ENCODE measurements around the gene ADAMTS8.

Gene ADAMTS8

DNA sequence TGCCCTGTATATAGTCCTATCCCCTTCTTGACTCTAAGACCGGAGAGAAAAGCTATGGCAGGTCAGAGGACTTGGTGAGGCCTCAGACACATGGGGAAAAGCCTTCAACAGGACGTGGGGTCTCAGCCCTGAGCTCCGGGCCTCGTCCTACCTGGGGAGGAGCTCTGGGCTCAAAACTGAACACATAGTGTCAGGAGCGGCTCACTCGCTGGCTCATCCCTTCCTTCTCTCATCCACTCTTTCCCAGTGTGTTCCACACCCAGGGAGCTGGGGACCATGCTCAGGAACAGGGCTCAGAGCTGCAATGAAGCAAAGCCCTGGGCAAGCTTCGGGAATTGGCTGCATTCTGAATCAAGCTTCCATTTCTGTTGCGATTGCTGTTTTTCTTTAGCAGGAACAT, 34.5 kb upstream of the ADAMTS8 start:
- no peaks in the 10 kb centered on the region for H3K36me3 ChIP-seq
- no peak overlapping the region for H3K4me2 ChIP-seq
- H4K20me1 ChIP-seq: no peaks in the 10 kb centered on the region
- H3K9me3 ChIP-seq (replicated peaks in 1 of 11): no peaks in the 10 kb centered on the region
- peaks cover 8 to 20% (median 14%) of the 10 kb centered on the region in 10 experiments for H3K4me1 ChIP-seq
- H3K27me3 ChIP-seq: no peaks in the 10 kb centered on the region
- TF ChIP-seq Cebpa-rat (IDR thresholded peaks at IDR 0.05): no peak
- no peak overlapping the region for H3K27ac ChIP-seq
- no peak overlapping the region for H3K4me3 ChIP-seq
- H3K9ac ChIP-seq: no peak overlapping the region

DNA sequence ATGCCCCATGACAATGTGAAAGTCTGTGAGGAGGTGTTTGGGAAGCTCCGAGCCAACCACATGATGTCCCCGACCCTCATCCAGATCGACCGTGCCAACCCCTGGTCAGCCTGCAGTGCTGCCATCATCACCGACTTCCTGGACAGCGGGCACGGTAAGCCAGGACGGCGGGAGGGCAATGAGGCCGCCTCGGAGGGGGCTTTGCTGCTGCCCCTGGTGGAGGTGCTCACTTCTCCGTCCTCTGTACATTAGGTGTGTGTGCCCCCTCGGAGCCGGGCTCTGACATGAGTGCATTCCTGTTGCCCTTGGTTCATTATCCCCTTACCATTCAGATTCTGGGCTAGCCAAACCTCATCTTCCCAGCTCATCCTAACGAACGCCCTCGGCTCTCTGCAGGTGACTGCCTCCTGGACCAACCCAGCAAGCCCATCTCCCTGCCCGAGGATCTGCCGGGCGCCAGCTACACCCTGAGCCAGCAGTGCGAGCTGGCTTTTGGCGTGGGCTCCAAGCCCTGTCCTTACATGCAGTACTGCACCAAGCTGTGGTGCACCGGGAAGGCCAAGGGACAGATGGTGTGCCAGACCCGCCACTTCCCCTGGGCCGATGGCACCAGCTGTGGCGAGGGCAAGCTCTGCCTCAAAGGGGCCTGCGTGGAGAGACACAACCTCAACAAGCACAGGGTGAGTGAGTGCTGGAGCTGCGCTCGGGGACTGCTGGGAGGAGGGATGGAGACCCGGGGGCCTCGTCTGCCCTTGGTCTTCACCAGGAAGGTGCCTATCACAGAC, 33.9 kb upstream of the ADAMTS8 start:
- no peak overlapping the region for H3K9ac ChIP-seq

DNA sequence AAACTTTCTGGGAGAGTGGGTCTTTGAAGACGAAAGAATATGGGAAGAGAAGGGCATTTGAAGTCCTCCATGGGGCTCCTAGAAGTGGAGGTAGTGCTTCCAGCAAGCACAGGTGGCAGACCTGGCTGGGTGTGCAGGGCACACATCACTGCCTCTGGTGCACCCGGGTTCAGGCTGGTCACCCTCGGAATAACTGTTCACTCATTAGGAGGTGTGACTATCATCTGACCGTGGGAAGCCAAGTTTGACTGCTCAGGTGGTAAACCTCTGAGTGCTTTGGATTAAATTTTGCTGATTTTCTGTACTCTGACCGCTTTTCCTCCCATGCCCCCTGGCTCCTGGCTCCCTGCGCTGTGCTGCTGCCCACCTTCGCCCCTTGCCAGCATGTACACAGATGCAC, 31.1 kb upstream of the ADAMTS8 start:
- TF ChIP-seq Cebpa-rat (IDR thresholded peaks at IDR 0.05): no peak
- no peak overlapping the region for H3K27ac ChIP-seq
- no peak overlapping the region for H3K4me3 ChIP-seq
- H3K9me3 ChIP-seq (replicated peaks in 1 of 11): no peaks in the 10 kb centered on the region
- no peaks in the 10 kb centered on the region for H3K36me3 ChIP-seq
- H3K27me3 ChIP-seq: no peaks in the 10 kb centered on the region
- H4K20me1 ChIP-seq: no peaks in the 10 kb centered on the region
- no peak overlapping the region for H3K4me2 ChIP-seq
- H3K4me1 ChIP-seq: peaks cover 0 to 17% (median 12%) of the 10 kb centered on the region in 10 experiments; a peak in 17 of 20 replicates
- H3K9ac ChIP-seq: no peak overlapping the region

More for the DNA sequence above, 33.9 kb upstream of the ADAMTS8 start:
- no peaks in the 10 kb centered on the region for H3K9me3 ChIP-seq (replicated peaks in 1 of 11)
- no peak overlapping the region for H3K4me2 ChIP-seq
- TF ChIP-seq Cebpa-rat (IDR thresholded peaks at IDR 0.05): no peak
- no peaks in the 10 kb centered on the region for H4K20me1 ChIP-seq
- H3K27me3 ChIP-seq: no peaks in the 10 kb centered on the region
- H3K4me3 ChIP-seq: no peak overlapping the region
- no peak overlapping the region for H3K27ac ChIP-seq
- peaks cover 8 to 20% (median 14%) of the 10 kb centered on the region in 10 experiments for H3K4me1 ChIP-seq
- no peaks in the 10 kb centered on the region for H3K36me3 ChIP-seq

DNA sequence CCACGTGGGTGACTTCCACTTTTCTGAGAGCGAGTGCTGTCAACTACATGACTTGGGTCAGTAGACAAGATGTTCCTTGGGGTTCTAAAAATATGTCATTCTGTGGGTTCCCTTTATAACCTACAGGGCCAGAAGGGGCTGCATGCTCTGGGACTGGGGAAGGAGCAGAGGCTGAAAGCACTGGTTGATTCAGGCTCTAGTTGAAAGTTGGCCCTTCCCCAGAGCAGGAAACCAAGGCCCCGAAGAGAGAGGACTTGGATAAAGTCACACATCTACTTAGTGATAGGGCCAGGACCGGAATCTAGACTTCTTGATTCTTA, 30.0 kb upstream of the ADAMTS8 start:
- TF ChIP-seq Cebpa-rat (IDR thresholded peaks at IDR 0.05): no peak
- H3K4me2 ChIP-seq: no peak overlapping the region

DNA sequence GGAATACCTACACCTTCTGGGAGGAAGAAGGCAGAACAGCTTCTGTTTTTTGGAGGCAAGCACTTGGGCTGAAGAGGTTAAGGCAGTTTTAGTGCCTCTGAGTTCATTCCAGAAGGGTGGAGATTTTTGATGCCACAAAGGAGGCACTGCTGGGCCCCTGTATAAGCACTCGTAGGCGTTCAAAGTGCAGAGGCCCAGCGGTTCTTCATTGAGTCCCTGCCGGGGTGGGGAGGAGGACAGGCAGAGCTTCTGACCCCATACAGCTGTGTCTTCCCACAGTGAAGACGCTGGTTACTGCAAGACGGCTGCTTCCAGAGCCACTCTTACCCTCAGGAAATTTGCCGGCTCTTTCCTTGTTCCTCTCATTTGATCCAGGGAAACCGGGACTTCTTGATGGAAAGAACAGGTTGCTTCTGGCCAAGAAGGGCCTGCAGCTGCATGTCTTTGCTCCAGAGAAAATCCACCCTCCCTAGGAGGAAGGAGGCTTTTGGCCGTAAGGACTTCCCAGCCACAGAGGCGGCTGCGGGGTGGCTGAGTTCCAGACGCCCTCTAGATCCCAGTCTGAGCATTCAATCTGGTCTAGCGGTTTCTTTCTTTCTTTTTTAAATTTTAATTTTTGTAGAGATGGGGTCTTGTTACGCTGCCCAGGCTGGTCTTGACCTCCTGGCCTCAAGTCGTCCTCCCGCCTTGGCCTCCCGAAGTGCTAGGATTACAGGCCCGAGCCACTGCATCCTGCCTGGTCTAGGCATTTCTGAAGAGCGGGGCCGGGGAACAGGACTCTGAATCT, 29.4 kb upstream of the ADAMTS8 start:
- no peak overlapping the region for H3K27ac ChIP-seq
- no peak overlapping the region for H3K4me3 ChIP-seq
- no peaks in the 10 kb centered on the region for H3K36me3 ChIP-seq
- H3K4me2 ChIP-seq: no peak overlapping the region
- TF ChIP-seq Cebpa-rat (IDR thresholded peaks at IDR 0.05): no peak
- peaks cover 0 to 17% (median 12%) of the 10 kb centered on the region in 10 experiments; a peak in 15 of 20 replicates for H3K4me1 ChIP-seq
- H3K9me3 ChIP-seq (replicated peaks in 1 of 11): no peaks in the 10 kb centered on the region
- H4K20me1 ChIP-seq: no peaks in the 10 kb centered on the region
- no peaks in the 10 kb centered on the region for H3K27me3 ChIP-seq
- H3K9ac ChIP-seq: no peak overlapping the region

More for the DNA sequence above, 30.0 kb upstream of the ADAMTS8 start:
- H3K4me3 ChIP-seq: no peak overlapping the region
- H3K9me3 ChIP-seq (replicated peaks in 1 of 11): no peaks in the 10 kb centered on the region
- no peaks in the 10 kb centered on the region for H3K36me3 ChIP-seq
- no peaks in the 10 kb centered on the region for H4K20me1 ChIP-seq
- H3K9ac ChIP-seq: no peak overlapping the region
- no peak overlapping the region for H3K27ac ChIP-seq
- H3K4me1 ChIP-seq: peaks cover 0 to 17% (median 12%) of the 10 kb centered on the region in 10 experiments; a peak in 15 of 20 replicates
- no peaks in the 10 kb centered on the region for H3K27me3 ChIP-seq

DNA sequence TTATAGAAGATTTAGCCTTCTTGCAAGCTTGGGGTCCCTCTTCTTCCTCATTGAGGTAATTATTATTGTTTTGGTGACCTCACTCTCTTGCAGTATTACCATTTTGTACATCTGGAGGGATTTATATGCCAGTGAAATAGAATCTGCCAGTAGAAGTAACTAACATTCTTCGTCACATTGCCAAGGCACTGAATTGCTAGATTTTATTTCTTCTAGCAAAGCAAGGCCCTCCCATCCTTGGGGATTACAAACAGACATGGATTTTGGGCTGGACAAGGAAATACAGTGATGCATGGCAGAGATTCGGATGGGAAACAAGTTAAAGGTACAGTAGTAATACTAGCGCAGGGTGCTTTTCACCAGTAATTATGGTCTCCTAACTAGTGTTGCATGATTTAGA, 27.9 kb upstream of the ADAMTS8 start:
- no peak overlapping the region for H3K4me2 ChIP-seq
- no peaks in the 10 kb centered on the region for H3K9me3 ChIP-seq (replicated peaks in 1 of 11)
- no peaks in the 10 kb centered on the region for H3K36me3 ChIP-seq
- H3K27ac ChIP-seq: no peak overlapping the region
- H3K9ac ChIP-seq: no peak overlapping the region
- TF ChIP-seq Cebpa-rat (IDR thresholded peaks at IDR 0.05): no peak
- H4K20me1 ChIP-seq: no peaks in the 10 kb centered on the region
- no peak overlapping the region for H3K4me3 ChIP-seq
- no peaks in the 10 kb centered on the region for H3K27me3 ChIP-seq
- peaks cover 0 to 13% (median 9%) of the 10 kb centered on the region in 10 experiments; a peak in 15 of 20 replicates for H3K4me1 ChIP-seq

DNA sequence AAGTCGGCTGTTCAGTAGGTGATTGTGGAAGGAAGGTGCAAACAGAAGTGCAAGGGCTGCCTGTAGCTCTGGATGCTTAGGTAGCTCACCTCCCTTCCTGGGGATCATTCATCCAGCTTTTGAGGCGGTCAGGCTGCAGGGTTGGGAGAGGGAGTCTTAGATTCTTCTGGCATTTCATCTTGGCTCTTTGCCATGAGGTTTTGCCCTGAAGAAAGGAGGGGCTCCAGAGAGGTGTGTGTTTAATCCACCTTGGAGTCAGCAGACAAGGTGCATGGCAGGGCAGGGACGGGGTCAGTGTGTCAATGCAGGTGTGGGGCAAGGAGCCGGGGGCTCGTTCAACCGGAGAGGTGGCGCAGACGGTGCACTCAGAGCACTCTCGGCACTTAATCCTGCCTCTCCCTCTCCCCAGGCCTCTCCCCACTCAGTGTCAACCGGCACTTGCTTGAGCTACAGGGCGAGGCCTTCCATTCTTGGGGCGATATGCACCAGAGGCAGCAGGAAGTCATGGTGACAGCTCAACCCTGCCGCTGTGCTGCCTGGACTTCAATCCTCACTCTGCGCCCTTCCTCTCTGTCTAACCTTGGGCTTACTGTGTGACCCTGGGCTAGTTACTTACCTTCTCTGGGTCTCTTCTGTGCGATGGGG, 27.2 kb upstream of the ADAMTS8 start:
- Histone ChIP-seq H3K9me3 (replicated peaks in 1 of 11) (no peaks in the 10 kb centered on the region), H3K4me2 (no peak overlapping the region), H3K27me3 (no peaks in the 10 kb centered on the region; a peak in 1 of 22 replicates), H3K9ac (no peak overlapping the region), H3K4me3 (no peak overlapping the region), H3K27ac (no peak overlapping the region), H3K36me3 (no peaks in the 10 kb centered on the region), H4K20me1 (no peaks in the 10 kb centered on the region; a peak in 1 of 22 replicates), H3K4me1 (peaks cover 0 to 6% (median 2%) of the 10 kb centered on the region in 10 experiments; a peak in 15 of 20 replicates)
- no peak for TF ChIP-seq Cebpa-rat (IDR thresholded peaks at IDR 0.05)

DNA sequence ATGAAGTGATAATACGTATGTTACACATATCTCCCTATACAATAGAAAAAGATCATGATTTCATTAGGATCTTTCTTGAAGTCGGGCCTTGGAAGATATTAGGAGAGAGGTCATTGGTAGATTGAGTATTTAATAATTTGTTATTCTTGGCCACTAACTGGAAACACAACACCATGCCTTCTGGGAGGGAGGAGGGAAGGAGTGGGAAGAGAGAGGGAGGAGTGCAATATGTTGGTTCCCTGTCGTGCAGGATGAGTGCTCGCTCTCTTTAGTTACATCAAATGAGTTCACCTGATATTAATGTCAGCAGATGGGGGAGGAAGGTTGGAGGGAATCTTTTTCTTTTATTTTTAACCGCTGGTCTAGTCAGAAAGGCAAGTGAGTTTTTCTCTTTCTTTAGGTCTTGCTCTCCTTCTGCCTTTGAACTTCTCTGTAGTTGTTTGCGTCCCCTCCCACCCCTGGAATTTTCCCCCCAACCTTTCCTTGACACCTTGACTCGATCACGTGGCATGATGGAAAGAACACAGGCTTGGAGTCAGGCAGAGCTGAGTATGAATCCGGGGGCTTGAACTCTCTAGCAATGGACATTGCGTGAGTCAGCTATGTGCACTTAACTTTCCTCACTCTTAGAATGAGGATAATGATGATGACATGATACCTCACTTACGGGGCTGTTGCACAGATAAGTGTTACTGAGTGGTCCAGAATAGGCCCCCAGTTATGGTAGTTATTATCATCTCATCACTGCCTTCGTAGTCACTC, 26.3 kb upstream of the ADAMTS8 start:
- H4K20me1 ChIP-seq: no peaks in the 10 kb centered on the region; a peak in 1 of 22 replicates
- no peak overlapping the region for H3K27ac ChIP-seq
- no peak overlapping the region for H3K9ac ChIP-seq
- H3K4me2 ChIP-seq: no peak overlapping the region
- peaks cover 0 to 3% (median 0%) of the 10 kb centered on the region in 10 experiments; a peak in 1 of 20 replicates for H3K4me1 ChIP-seq
- no peaks in the 10 kb centered on the region for H3K36me3 ChIP-seq
- H3K27me3 ChIP-seq: peaks cover 0 to 7% (median 4%) of the 10 kb centered on the region in 11 experiments; a peak in 10 of 22 replicates
- no peak for TF ChIP-seq Cebpa-rat (IDR thresholded peaks at IDR 0.05)
- H3K9me3 ChIP-seq (replicated peaks in 1 of 11): no peaks in the 10 kb centered on the region
- H3K4me3 ChIP-seq: no peak overlapping the region

Measured in BLaER1 treated with 17β-estradiol and CSF1 and Interleukin-3, amounts not matched to agents 10 nM and 100 nM (cell line).